ENCODE measurements around the gene LTB4R. TPM values are rescaled to one million over a fixed set of nuclear protein-coding genes. Genes with fewer than 3 reads are reported as not detected.

LTB4R gene
- total and polyA plus RNA-seq, 9 of the 15 experiments (the other 6 are each of a cell fraction or from before 2014, with no cell fraction given), result 0.38 to 10.5 (median 2.8) TPM

GRCh38 chr14:24362241-24362960 lies 51.1 kb downstream of the LTB4R start (continued):
- TF ChIP-seq MED1 (CRISPR knock-in tag; IDR thresholded peaks at IDR 0.05; ENCODE audit: borderline replicate concordance), result no peak

GRCh38 chr14:24363401-24363800 lies 52.1 kb downstream of the LTB4R start:
- ATAC-seq (no peak), FAIRE-seq (no peak), DNase-seq (ENCODE audit: extremely low read depth in 1 of 4, low spot score in 3 of 4) (no peak)
- Histone ChIP-seq H3K36me3 (ENCODE audit: control insufficient read depth, insufficient read depth, low read length) (no peaks in the 10 kb centered on the region), H3K27ac (ENCODE audit: extremely low read depth, low read depth, low read length) (no peak overlapping the region), H3K4me3 (no peak overlapping the region), H3K4me2 (ENCODE audit: insufficient read depth, low read length) (no peak overlapping the region), H3K4me1 (replicated peaks in 1 of 2; ENCODE audit: control insufficient read depth in 2 of 2, insufficient read depth in 2 of 2, low read length in 2 of 2) (peaks cover 12 to 29% of the 10 kb centered on the region in 2 experiments; a peak in 4 of 5 replicates), H3K79me2 (ENCODE audit: control insufficient read depth, insufficient read depth, low read length) (no peaks in the 10 kb centered on the region), H3K9me1 (ENCODE audit: control insufficient read depth, insufficient read depth, low read length) (no peaks in the 10 kb centered on the region), H3K9me3 (replicated peaks; ENCODE audit: control insufficient read depth, insufficient read depth, low read depth, low read length) (no peaks in the 10 kb centered on the region; the same call in 1 of the 2 replicates), H3K27me3 (ENCODE audit: control insufficient read depth in 2 of 2, insufficient read depth in 2 of 2, low read length in 2 of 2) (no peaks in the 10 kb centered on the region), H3K9ac (ENCODE audit: insufficient read depth in 1 of 2, low read depth in 2 of 2, low read length in 2 of 2) (no peak overlapping the region), H2AFZ (ENCODE audit: low read depth, low read length) (no peak overlapping the region), H4K20me1 (replicated peaks; ENCODE audit: control insufficient read depth, insufficient read depth, low read length) (no peaks in the 10 kb centered on the region)
- intact Hi-C loops (cut with micrococcal nuclease) (no loop called here), in situ Hi-C loops (cut with MboI) (no loop called here)
- BruUV-seq (replicated peaks), result no TSS peak
- WGBS (ENCODE audit: insufficient coverage, low coverage, missing lambda C conversion rate), result 57% methylated on average over 3 of the region's 5 CpGs
- CTCF ChIA-PET (ENCODE audit: low intra/inter-chr PET ratio), result no interaction called here
- POLR2A ChIA-PET, result no interaction called here
- TF ChIP-seq ZNF695 (CRISPR knock-in tag; IDR thresholded peaks at IDR 0.05) (no peak), RFX1 (IDR thresholded peaks at IDR 0.05) (no peak), TFAM (CRISPR knock-in tag; conservative IDR thresholded peaks at IDR 0.05) (no peak), MXD1 (CRISPR knock-in tag; IDR thresholded peaks at IDR 0.05; ENCODE audit: borderline replicate concordance, poor library complexity, severe bottlenecking) (no peak), SIN3A (IDR thresholded peaks at IDR 0.05; ENCODE audit: borderline replicate concordance in 2 of 2, control insufficient read depth in 1 of 2, low read depth in 2 of 2, low read length in 2 of 2) (no peak), ZBED1 (IDR thresholded peaks at IDR 0.05) (no peak), CHAMP1 (IDR thresholded peaks at IDR 0.05) (no peak), CBFA2T2 (conservative IDR thresholded peaks at IDR 0.05) (no peak), ZBTB9 (CRISPR knock-in tag; IDR thresholded peaks at IDR 0.05) (no peak), ZBTB2 (IDR thresholded peaks at IDR 0.05) (no peak)

Data from K562 (cell line).